Ramos (cell line): ENCODE data around the gene SMIM26.

Experiments
- in situ Hi-C: fragments of 300-500 bp; cut with MboI; formaldehyde crosslinking; loops from one replicate; pipeline ENCODE4 v1.14.3; 2022; ENCODE audit warnings: low sequenced_read_pairs; ENCODE audit not compliant: unreplicated experiment

Gene SMIM26

DNA sequence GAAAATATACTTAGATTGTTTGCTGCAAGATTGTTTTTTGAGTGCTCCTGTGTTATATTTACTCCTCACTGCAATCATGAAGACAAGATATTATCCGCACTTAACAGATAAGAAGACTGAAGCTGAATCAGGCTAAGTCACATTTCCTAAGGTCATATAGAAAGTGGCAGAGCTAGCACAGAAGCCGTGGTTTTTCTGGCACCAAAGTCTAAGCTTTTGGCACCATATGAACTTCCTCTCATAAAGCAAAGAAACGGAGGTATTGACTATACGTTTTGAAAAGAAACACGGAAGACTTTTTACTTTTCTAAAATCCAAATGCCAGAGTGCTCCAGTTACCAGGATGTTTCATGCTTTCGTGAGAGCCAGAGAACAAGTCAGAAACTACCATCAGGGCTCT lies 11.3 kb downstream of the SMIM26 start:
- in situ Hi-C loops = no loop called here

DNA sequence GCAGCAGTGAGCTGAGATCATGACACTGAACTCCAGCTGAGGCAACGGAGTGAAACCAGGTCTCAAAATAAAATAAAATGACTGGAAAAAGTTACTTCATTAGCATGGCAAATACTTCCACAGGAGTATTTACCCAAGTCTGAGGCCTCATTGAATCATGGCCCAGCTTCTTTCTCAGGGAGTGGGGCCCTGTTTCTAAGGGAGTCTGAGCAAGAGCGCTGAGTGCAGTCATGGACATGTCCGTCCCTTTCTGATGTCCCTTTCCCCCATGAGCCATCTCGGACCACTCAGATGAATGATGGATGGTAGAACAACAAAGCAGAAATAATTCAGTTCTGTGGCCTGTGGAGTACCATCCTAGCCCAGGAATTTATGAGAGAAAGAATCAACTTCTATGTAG lies 12.8 kb downstream of the SMIM26 start:
- in situ Hi-C loops = no loop called here

DNA sequence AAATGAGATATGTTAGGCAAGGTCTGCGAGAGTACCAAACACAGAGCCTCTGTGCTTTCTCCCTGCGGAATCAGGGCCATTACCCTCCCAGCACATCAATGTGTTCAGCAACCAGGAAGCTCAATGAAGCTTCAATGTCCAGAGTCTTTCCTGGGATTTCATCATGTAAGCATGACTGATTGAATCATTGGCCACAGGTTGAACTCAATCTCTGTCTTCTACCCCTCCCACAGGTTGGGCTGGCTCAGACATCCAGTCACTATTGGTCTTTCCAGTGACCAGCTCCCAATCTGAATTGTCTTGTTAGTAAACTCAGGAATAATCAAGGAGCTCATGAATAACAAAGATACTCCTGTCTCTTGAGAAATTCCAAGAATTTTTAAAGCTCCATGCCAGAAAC lies 17.9 kb downstream of the SMIM26 start:
- in situ Hi-C loops = no loop called here

DNA sequence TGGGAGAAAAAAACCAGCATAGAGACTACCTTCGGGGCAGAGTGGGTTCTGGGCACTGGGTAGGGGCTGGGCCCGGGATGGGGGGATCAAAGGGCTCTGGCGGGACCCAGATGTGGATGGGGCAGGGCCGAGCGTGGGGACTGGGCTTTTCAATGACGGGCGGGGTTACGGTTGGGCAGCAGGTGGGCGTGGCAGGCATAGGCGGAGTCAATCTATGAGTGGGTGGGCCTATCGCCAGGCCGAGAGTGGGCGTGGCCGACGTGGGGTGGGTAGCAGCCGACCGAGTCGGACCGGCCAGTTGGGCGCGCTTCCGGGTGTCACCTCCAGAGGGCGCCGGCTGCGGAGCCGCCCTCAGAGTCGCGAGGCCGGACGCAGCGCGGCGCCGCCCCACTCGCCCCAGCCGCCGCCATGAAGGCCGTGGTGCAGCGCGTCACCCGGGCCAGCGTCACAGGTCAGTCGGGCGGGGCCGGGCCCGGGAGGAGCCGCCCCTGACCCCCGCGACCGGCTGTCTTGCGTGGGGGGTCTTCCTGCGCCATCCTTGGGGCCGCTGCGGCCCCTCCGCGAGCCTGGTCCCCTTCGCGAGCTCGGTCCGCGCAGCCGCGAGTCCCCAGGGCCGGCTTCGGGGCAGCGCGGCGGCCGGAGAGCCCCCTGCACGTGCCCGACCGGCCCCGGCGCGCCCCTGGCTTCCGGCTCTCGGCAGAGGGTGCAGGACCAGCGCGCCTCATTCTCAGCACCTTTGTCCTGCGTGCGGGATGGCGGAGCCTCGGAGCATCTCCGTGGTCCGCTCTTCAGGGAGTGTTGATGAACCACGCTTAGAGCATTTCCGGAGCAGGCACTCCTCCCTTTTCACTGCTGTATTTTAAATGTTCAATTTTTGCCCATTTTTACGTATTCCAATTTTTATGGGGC lies 20.7 kb downstream of the SMIM26 start, which contains the start of gene DTD1:
Gene DTD1 (plus strand): TSS at position 390 of the 909 bp plus-strand sequence. CDS start 19 bp downstream, at position 409.
- in situ Hi-C loops = no loop called here

DNA sequence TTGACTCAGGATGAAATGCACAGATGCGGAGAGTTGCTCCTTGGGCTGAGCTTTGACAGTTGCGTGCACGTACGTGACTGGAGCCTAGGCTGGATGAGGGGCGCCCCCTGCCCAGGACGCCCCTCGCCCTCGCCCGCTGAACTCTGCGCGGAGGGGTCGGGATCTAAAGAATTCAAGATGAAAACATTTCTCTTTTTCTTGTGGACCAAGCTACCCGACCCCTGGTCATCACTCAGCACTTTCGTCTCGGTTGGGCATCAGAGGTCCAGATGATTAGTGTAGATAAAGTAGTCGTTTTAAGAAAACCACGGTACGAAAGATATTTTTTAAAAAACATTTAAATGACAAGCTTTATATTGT lies 21.3 kb downstream of the SMIM26 start:
- in situ Hi-C loops = no loop called here

DNA sequence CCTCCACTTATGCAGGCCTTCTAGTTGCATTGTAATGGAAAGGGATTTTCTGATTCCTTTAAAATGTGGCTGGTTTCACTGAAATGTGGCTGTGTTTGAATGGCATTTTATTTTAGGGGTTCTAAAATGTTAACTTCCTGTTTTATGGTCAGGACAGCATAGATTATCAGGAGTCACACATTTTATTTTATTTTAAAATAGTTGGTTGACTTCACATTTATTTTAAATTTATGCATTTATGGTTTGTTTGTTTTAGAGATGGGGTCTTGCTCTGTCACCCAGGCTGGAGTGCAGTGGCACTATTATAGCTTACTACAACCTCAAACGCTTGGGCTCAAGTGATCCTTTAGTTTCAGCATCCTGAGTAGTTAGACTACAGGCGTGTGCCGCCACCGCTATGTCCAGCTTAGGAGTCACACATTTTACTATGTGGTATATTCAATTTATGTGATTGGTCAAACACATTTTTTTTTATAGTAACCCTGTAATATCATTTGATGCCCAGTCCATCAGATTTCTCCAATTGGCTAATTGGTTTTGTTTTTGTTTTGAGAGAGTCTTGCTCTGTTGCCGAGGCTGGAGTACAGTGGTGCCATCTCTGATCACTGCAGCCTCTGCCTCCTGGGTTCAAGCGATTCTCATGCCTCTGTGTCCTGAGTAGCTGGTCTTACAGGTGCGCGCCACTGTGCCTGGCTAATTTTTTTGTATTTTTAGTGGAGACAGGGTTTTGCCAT lies 22.9 kb downstream of the SMIM26 start:
- in situ Hi-C loops = no loop called here

DNA sequence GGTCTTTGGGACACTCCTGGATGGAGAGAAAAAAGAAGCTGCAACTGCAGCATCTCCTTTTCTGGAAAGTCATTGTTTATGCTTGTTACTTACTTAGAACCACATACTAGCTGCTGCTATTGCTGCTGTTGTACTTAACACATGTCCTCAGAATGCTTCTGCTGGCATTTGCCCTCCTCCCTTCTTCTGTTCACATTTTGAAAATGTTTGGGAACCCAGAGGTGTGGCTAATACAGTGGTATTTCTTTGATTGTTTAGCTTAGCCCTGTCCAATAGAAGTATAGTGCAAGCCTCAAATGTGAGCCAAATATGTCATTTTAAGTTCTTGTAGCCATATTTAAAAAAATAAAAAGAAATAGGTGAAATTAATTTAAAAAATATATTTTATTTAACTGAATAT lies 29.0 kb downstream of the SMIM26 start:
- in situ Hi-C loops = no loop called here

DNA sequence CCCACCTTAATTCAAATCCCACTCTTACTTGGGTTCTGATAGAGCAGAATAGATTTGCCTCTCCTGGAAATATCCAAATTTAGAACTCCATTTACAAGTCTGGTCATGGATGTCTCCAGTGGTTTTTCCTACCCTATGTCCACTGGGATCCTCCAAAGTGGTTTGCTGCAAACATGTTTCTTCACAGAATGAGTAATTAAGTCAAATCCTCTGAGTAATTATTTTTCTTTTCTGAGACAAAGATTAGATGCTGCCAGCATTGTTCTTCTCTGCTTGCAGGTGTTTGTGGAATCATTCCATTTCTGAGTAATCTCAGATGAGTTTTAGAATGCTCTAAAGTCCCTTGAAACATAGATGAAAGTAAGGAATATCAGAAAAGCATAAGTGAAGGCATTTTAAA lies 42.5 kb downstream of the SMIM26 start:
- in situ Hi-C loops = no loop called here

DNA sequence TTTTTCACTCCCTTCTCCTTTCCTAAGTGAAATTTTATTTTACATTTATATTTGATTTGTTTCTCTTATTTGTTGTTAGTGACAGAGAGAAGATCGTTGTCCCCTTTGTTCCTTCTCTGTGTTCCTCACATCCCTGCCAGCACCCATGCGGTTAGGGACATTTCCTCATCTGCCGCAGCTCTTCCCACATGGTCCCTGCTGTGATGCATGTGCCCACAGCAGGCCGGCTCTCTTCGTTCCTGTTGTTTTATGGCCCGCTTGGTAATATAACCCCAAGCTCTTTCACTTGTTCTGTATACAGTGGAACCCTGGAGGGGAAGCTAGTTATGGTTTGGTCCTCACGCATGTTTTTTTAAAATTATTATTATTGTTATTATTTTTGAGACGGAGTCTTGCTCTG lies 44.3 kb downstream of the SMIM26 start:
- in situ Hi-C loops = no loop called here

DNA sequence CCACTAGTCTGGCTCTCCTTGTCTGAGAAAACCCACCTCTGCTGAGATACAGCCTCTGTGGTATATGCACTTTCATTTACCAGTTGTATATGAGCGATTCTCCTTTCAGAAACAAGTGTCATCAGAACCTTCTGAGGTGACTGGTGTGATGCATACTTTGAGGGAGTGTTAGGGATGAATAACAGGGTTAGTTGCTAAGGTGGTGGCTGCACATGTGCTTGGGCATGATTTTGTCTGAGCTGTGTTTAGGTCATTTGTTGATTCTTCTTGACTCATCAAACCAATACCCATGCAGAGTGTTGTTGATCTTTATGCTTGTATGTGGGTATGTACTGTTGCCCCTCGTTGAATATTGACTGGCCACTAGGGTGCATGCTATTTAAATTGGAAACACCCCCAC lies 46.3 kb downstream of the SMIM26 start:
- in situ Hi-C loops = no loop called here

DNA sequence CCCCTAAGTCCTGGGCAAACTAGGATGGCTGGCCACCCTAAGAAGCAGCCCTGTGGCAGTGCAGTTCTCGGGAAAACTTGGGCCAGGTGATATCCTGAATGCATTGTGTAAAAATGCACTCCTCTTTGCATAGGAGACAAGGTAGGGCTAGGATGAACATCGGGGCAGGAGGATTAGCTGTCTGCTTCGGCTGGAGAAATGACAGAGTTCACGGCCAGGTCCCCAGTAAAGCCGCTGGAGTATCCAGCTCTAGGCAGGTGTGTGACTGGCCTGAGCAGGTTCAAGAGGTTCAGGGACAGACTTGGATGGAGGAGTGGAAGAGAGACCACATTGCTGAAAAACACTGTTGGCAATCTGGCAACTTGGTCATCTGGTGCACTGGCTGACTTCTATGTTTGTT lies 47.0 kb downstream of the SMIM26 start:
- in situ Hi-C loops = no loop called here

DNA sequence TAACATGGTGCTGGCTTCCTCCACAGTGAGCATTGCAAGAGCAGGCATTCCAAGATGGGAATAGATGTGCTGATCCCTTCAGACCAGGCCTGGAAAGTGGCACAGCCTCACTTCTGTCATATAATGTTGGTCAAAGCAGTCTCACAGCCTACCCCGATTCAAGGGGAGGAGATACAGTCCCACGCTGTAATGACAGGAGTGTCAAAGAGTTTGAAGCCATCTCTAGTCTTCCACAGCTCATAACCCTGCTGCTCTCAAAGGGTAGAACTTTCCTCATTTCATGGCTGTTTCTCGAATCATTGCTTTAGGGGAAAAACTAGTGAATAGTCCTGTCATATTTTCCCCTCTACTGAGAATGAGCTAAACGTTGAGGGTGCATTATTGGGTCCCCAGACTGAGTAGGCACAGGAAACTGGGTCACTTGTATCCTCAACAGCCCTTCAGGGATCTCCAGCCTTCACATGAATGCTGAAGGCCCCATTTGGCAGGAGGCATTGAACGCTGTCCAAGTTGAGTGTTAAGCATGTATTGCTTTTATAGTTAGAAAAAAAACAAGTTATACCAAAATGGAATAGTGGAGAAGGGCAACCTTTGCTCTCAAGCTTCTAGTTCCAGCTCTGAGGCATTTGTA lies 47.9 kb downstream of the SMIM26 start:
- in situ Hi-C loops = no loop called here
